Renal cortical epithelial cell (primary cell): ENCODE data around the gene HOOK1. TPM values are rescaled to one million over a fixed set of nuclear protein-coding genes. Genes with fewer than 3 reads are reported as not detected.
"Not testable (repeated sequence)": the region's sequence is repeated elsewhere in the genome, so short reads cannot be mapped to it uniquely, and the experiment has no call there.

ENCODE experiments used
- DNase-seq: peaks from one replicate; pipeline ENCODE4 v3.0.0-alpha.2; 2011; ENCODE audit warnings: low read depth
- total RNA-seq: library from RNA; depleted of rRNA; stranded (reverse); fragments of >200 nt; gene quantifications from 2 replicates; pipeline ENCODE4 v1.2.3, GENCODE V29; 2014

Gene HOOK1
- total RNA-seq, 1 donor from 2014 or later, result 45.2 TPM

GRCh38 chr1:59819566-59820438 lies 5.1 kb downstream of the HOOK1 start:
- DNase-seq, result peak; percentile 74

- DNase-seq, result peak; percentile 91
These were observed 12.4 kb downstream of the HOOK1 start for GRCh38 chr1:59827055-59827643.

GRCh38 chr1:59828160-59828559 lies 13.4 kb downstream of the HOOK1 start:
- no peak for DNase-seq

GRCh38 chr1:59831529-59831928 lies 16.8 kb downstream of the HOOK1 start:
- no peak for DNase-seq

- no peak for DNase-seq
These were observed 18.3 kb downstream of the HOOK1 start for GRCh38 chr1:59833022-59833421.

GRCh38 chr1:59833991-59834390 lies 19.2 kb downstream of the HOOK1 start:
- no peak for DNase-seq

GRCh38 chr1:59837857-59838256 lies 23.1 kb downstream of the HOOK1 start:
- DNase-seq, result not testable (repeated sequence)

GRCh38 chr1:59845091-59845490 lies 30.3 kb downstream of the HOOK1 start:
- DNase-seq, result no peak

- DNase-seq, result no peak
These were observed 31.6 kb downstream of the HOOK1 start for GRCh38 chr1:59846209-59846894.

- DNase-seq, result no peak
These were observed 32.1 kb downstream of the HOOK1 start for GRCh38 chr1:59846895-59847282.

- no peak for DNase-seq
These were observed 37.4 kb downstream of the HOOK1 start for GRCh38 chr1:59852117-59852516.

- DNase-seq, result not testable (repeated sequence)
These were observed 40.5 kb downstream of the HOOK1 start for GRCh38 chr1:59855297-59855696.

- DNase-seq, result no peak
These were observed 42.1 kb downstream of the HOOK1 start for GRCh38 chr1:59856725-59857338.

GRCh38 chr1:59857679-59858354 lies 43.1 kb downstream of the HOOK1 start:
- no peak for DNase-seq

GRCh38 chr1:59866462-59866861 lies 51.7 kb downstream of the HOOK1 start:
- no peak for DNase-seq

- no peak for DNase-seq
These were observed 57.0 kb downstream of the HOOK1 start for GRCh38 chr1:59871746-59872145.

GRCh38 chr1:59877108-59877682 lies 62.4 kb downstream of the HOOK1 start:
- DNase-seq, result no peak

- DNase-seq, result no peak
These were observed 63.6 kb downstream of the HOOK1 start for GRCh38 chr1:59878370-59878769.

GRCh38 chr1:59879574-59879973 lies 64.8 kb downstream of the HOOK1 start:
- peak; percentile 80 for DNase-seq

- no peak for DNase-seq
These were observed 65.3 kb downstream of the HOOK1 start for GRCh38 chr1:59879996-59880505.

GRCh38 chr1:59880735-59881134 lies 66.0 kb downstream of the HOOK1 start:
- DNase-seq, result peak; percentile 13
